ENCODE results near the gene NAA80. TPM values are rescaled to one million over a fixed set of nuclear protein-coding genes. Genes with fewer than 3 reads are reported as not detected.

NAA80 gene
- total RNA-seq, 1 experiment from 2014 or later = 6.0 TPM

DNA sequence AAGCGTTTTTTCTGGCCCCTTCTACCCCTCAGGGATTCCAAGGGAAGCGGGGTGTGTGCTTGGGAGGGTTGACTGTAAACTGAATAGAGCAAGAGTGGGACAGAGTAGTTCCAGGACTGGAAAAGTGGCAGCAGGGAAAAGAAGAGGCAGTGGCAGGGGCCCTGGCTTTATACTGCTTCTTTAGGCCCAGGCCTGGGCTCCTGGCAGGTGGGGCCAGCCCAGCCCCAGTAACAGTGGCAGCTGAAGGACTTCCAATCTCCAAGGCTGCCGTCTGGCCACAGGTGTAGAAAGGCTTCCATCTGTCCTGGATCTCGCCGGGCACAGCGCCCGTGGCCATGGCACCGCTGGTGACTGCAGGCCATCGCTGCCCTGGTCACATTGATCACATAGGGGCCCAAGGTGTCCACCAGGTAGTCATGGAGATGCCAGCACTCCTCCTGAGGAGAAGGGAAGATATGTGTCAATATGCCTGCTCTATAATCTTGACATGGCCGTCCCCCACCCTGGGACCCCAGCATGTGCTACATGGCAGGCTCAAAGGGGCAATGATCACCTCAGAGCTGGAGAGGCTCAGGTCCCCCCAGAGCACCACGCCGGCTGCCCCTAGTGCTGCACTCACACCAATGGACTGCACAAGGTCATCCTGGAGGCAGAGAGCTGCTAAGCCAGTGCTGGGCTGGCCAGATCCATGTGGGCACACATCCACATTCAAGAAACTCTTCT, 6.0 kb downstream of the NAA80 start:
- Histone ChIP-seq H2BK15ac (ENCODE audit: low read depth, low read length) (no peak overlapping the region), H2AK5ac (ENCODE audit: insufficient read length, low read length) (no peak overlapping the region), H3K4ac (ENCODE audit: low read depth, low read length) (no peak overlapping the region), H3K23ac (ENCODE audit: insufficient read length, low read depth, low read length) (no peak overlapping the region), H2BK12ac (ENCODE audit: insufficient read length, low read depth, low read length) (no peak overlapping the region), H2BK120ac (ENCODE audit: low read depth, low read length, poor library complexity, severe bottlenecking) (no peak overlapping the region), H3K56ac (ENCODE audit: insufficient read length, low read depth, low read length) (no peak overlapping the region), H4K91ac (ENCODE audit: insufficient read length, low read depth, low read length) (no peak overlapping the region), H3K18ac (ENCODE audit: insufficient read length, low read depth, low read length) (no peak overlapping the region), H3K79me2 (ENCODE audit: insufficient read depth, low read length) (peaks cover 3% of the 10 kb centered on the region; the same call in 1 of the 2 replicates), H4K20me1 (ENCODE audit: control insufficient read depth, insufficient read depth, insufficient read length) (no peaks in the 10 kb centered on the region), H3K27ac (ENCODE audit: insufficient read length, low read depth, low read length) (no peak overlapping the region), H4K5ac (ENCODE audit: insufficient read length, low read depth, low read length) (no peak overlapping the region), H3K27me3 (ENCODE audit: insufficient read depth, low read length) (no peaks in the 10 kb centered on the region), H2BK5ac (ENCODE audit: insufficient read length, low read length) (no peak overlapping the region), H3K79me1 (ENCODE audit: insufficient read depth, low read depth, low read length, poor library complexity, severe bottlenecking) (no peaks in the 10 kb centered on the region), H3K4me2 (ENCODE audit: insufficient read depth, insufficient read length, low read length) (no peak overlapping the region), H3K14ac (ENCODE audit: insufficient read depth, low read length) (no peak overlapping the region), H3K4me1 (ENCODE audit: insufficient read depth, low read length) (no peaks in the 10 kb centered on the region), H2AFZ (ENCODE audit: low read length) (no peak overlapping the region), H3K9me3 (ENCODE audit: control insufficient read depth, low read depth, low read length) (no peaks in the 10 kb centered on the region), H2BK20ac (ENCODE audit: low read depth, low read length, poor library complexity, severe bottlenecking) (no peak overlapping the region), H3T11ph (ENCODE audit: low read length) (no peak overlapping the region), H3K23me2 (ENCODE audit: insufficient read length, low read depth, low read length, poor library complexity, severe bottlenecking) (peaks cover 5% of the 10 kb centered on the region), H4K8ac (replicated peaks; ENCODE audit: insufficient read length, low read depth, low read length) (no peak overlapping the region), H3K9ac (ENCODE audit: extremely low read depth, insufficient read length, low read length) (no peak overlapping the region)
- no peak for DNase-seq
- Mint-ChIP-seq H3K9me3 (no peaks in the 10 kb centered on the region; a peak in 1 of 5 replicates), H3K4me1 (peaks cover 14% of the 10 kb centered on the region in 2 experiments), H3K36me3 (ENCODE audit: insufficient read depth in 1 of 3, low read depth in 3 of 3) (peaks cover 23 to 36% (median 28%) of the 10 kb centered on the region in 3 experiments; a peak in 6 of 7 replicates), H3K27ac (peak overlapping the region; percentile 87 to 99 (median 96); a peak in 5 of 7 replicates), H3K4me3 (peak overlapping the region; percentile 82 to 87; a peak in 2 of 5 replicates), H3K27me3 (ENCODE audit: low read depth) (no peaks in the 10 kb centered on the region)
- no CpG with 5 or more reads among the region's 12 CpGs for WGBS (ENCODE audit: extremely low coverage, insufficient read length, low lambda C conversion rate)
- TF ChIP-seq, protein P1, sequence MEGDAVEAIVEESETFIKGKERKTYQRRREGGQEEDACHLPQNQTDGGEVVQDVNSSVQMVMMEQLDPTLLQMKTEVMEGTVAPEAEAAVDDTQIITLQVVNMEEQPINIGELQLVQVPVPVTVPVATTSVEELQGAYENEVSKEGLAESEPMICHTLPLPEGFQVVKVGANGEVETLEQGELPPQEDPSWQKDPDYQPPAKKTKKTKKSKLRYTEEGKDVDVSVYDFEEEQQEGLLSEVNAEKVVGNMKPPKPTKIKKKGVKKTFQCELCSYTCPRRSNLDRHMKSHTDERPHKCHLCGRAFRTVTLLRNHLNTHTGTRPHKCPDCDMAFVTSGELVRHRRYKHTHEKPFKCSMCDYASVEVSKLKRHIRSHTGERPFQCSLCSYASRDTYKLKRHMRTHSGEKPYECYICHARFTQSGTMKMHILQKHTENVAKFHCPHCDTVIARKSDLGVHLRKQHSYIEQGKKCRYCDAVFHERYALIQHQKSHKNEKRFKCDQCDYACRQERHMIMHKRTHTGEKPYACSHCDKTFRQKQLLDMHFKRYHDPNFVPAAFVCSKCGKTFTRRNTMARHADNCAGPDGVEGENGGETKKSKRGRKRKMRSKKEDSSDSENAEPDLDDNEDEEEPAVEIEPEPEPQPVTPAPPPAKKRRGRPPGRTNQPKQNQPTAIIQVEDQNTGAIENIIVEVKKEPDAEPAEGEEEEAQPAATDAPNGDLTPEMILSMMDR (conservative IDR thresholded peaks at IDR 0.05) = no peak

Data from H9 (cell line).